PC-3 (cell line): ENCODE measurements around the gene CGN.

Source experiments
- CTCF ChIP-seq: fragments of 300-600 bp; sonication (generic); conservative IDR thresholded peaks from 2 replicates; pipeline ENCODE4 v1.5.1; 2017; ENCODE audit warnings: antibody characterized with exemption, low read depth, mild to moderate bottlenecking, low read length
- EZH2phosphoT487 ChIP-seq: fragments of 300-600 bp; sonication (generic); IDR thresholded peaks from 2 replicates; pipeline ENCODE4 v1.6.1; 2018; ENCODE audit warnings: mild to moderate bottlenecking, antibody characterized with exemption, low read length, borderline replicate concordance

- TF ChIP-seq CTCF (no peak), EZH2phosphoT487 (no peak)
Measured at GRCh38 chr1:151536499-151536898, 25.3 kb downstream of the CGN start.
